Measurements from ENCODE around the gene CTNNA3. TPM values are rescaled to one million over a fixed set of nuclear protein-coding genes. Genes with fewer than 3 reads are reported as not detected.

Gene CTNNA3
- total RNA-seq, 1 experiment from 2014 or later: not detected

GRCh38 chr10:66717231-66717981 lies 978.6 kb downstream of the CTNNA3 start:
- intact Hi-C loops (cut with micrococcal nuclease; ENCODE audit: unreplicated experiment): no loop called here
- Mint-ChIP-seq H3K36me3 (ENCODE audit: insufficient read depth, unreplicated experiment) (no peaks in the 10 kb centered on the region), H3K27me3 (ENCODE audit: unreplicated experiment) (no peaks in the 10 kb centered on the region), H3K4me1 (ENCODE audit: low read depth, unreplicated experiment) (no peaks in the 10 kb centered on the region), H3K27ac (ENCODE audit: unreplicated experiment) (no peak overlapping the region), H3K4me3 (ENCODE audit: low read depth, unreplicated experiment) (no peak overlapping the region), H3K9me3 (ENCODE audit: low read depth, unreplicated experiment) (no peaks in the 10 kb centered on the region)
- DNase-seq: no peak
- CTCF ChIA-PET: no interaction called here
- BruUV-seq (replicated peaks): no TSS peak
- TF ChIP-seq, protein P1, sequence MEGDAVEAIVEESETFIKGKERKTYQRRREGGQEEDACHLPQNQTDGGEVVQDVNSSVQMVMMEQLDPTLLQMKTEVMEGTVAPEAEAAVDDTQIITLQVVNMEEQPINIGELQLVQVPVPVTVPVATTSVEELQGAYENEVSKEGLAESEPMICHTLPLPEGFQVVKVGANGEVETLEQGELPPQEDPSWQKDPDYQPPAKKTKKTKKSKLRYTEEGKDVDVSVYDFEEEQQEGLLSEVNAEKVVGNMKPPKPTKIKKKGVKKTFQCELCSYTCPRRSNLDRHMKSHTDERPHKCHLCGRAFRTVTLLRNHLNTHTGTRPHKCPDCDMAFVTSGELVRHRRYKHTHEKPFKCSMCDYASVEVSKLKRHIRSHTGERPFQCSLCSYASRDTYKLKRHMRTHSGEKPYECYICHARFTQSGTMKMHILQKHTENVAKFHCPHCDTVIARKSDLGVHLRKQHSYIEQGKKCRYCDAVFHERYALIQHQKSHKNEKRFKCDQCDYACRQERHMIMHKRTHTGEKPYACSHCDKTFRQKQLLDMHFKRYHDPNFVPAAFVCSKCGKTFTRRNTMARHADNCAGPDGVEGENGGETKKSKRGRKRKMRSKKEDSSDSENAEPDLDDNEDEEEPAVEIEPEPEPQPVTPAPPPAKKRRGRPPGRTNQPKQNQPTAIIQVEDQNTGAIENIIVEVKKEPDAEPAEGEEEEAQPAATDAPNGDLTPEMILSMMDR (IDR thresholded peaks at IDR 0.05; ENCODE audit: unreplicated experiment): no peak

DNA sequence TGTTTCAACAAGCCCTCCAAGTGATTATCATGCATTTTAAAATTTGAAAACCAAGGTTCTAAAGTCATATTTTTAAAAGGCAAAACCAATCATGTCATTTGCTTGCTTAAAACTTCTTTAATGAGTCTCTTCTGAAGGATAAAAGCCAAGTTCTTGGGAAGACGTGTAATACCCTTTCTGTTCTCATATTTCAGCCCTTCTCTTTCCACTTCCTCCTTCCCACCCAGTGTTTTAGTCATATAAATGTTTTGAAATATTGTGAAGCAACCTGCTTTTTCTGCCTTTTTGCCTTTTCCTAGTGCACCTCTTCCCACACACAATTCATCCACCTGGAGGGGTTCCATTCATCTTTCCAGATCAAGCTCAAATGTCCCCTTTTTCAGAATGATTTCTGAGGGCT lies 981.3 kb downstream of the CTNNA3 start:
- no peak overlapping the region for H3K4me3 Mint-ChIP-seq (ENCODE audit: low read depth, unreplicated experiment)
- CTCF ChIA-PET: no interaction called here
- no peaks in the 10 kb centered on the region for H3K9me3 Mint-ChIP-seq (ENCODE audit: low read depth, unreplicated experiment)
- no peaks in the 10 kb centered on the region for H3K4me1 Mint-ChIP-seq (ENCODE audit: low read depth, unreplicated experiment)
- no peak for DNase-seq
- H3K36me3 Mint-ChIP-seq (ENCODE audit: insufficient read depth, unreplicated experiment): no peaks in the 10 kb centered on the region
- no peak overlapping the region for H3K27ac Mint-ChIP-seq (ENCODE audit: unreplicated experiment)
- intact Hi-C loops (cut with micrococcal nuclease; ENCODE audit: unreplicated experiment): no loop called here
- H3K27me3 Mint-ChIP-seq (ENCODE audit: unreplicated experiment): no peaks in the 10 kb centered on the region
- no TSS peak for BruUV-seq (replicated peaks)
- TF ChIP-seq, protein P1 (IDR thresholded peaks at IDR 0.05; ENCODE audit: unreplicated experiment): no peak

DNA sequence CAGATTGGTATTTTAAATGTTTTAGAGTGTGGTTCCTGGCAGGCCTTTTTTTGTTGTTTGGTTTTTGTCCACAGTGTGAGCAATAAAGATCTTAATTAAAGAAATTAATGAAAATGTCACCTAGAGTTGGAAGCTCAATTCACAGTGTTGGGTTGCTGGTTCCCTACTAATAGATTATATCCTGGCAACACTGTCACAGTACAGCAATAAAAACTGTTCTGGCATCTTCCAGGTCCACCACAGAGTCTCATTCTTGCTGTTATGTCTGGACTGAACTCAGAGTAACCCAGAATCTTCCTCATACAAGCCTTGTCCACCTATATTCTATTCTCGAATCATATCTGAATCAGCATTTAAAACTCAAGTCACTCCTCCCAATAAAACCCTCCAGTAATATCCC lies 982.6 kb downstream of the CTNNA3 start:
- TF ChIP-seq, protein P1 (IDR thresholded peaks at IDR 0.05; ENCODE audit: unreplicated experiment): no peak
- H3K36me3 Mint-ChIP-seq (ENCODE audit: insufficient read depth, unreplicated experiment): no peaks in the 10 kb centered on the region
- CTCF ChIA-PET: no interaction called here

GRCh38 chr10:66698069-66698468 lies 997.9 kb downstream of the CTNNA3 start:
- Mint-ChIP-seq H3K27ac (ENCODE audit: unreplicated experiment) (no peak overlapping the region), H3K27me3 (ENCODE audit: unreplicated experiment) (no peaks in the 10 kb centered on the region), H3K9me3 (ENCODE audit: low read depth, unreplicated experiment) (no peaks in the 10 kb centered on the region), H3K36me3 (ENCODE audit: insufficient read depth, unreplicated experiment) (no peaks in the 10 kb centered on the region), H3K4me3 (ENCODE audit: low read depth, unreplicated experiment) (no peak overlapping the region), H3K4me1 (ENCODE audit: low read depth, unreplicated experiment) (no peaks in the 10 kb centered on the region)
- CTCF ChIA-PET: no interaction called here
- DNase-seq: no peak
- no TSS peak for BruUV-seq (replicated peaks)
- TF ChIP-seq, protein P1 (IDR thresholded peaks at IDR 0.05; ENCODE audit: unreplicated experiment): no peak
- intact Hi-C loops (cut with micrococcal nuclease; ENCODE audit: unreplicated experiment): no loop called here

More for the DNA sequence above, 982.6 kb downstream of the CTNNA3 start:
- no peak for DNase-seq
- Mint-ChIP-seq H3K4me1 (ENCODE audit: low read depth, unreplicated experiment) (no peaks in the 10 kb centered on the region), H3K27me3 (ENCODE audit: unreplicated experiment) (no peaks in the 10 kb centered on the region), H3K4me3 (ENCODE audit: low read depth, unreplicated experiment) (no peak overlapping the region), H3K27ac (ENCODE audit: unreplicated experiment) (no peak overlapping the region), H3K9me3 (ENCODE audit: low read depth, unreplicated experiment) (no peaks in the 10 kb centered on the region)
- intact Hi-C loops (cut with micrococcal nuclease; ENCODE audit: unreplicated experiment): no loop called here
- BruUV-seq (replicated peaks): no TSS peak
